Stimulated activated naive CD8-positive, alpha-beta T cell treated with anti-CD3 and anti-CD28 coated beads, Interleukin-15, Interleukin-2, amounts not matched to agents 100 U/mL and 50 U/mL, for 24 hours (primary cell): ENCODE measurements around the gene TADA2B.

Experiments used
- ATAC-seq: fragments of 150-1000 bp; cut with Tn5 transposase; one replicate; pipeline ENCODE4 v1.10.0; 2021
- DNase-seq: peaks from one replicate; pipeline ENCODE4 v3.0.0; 2021

The TADA2B gene

GRCh38 chr4:7018281-7018680 is 24.9 kb upstream of the TADA2B start:
- DNase-seq = no peak
- no peak for ATAC-seq

DNA sequence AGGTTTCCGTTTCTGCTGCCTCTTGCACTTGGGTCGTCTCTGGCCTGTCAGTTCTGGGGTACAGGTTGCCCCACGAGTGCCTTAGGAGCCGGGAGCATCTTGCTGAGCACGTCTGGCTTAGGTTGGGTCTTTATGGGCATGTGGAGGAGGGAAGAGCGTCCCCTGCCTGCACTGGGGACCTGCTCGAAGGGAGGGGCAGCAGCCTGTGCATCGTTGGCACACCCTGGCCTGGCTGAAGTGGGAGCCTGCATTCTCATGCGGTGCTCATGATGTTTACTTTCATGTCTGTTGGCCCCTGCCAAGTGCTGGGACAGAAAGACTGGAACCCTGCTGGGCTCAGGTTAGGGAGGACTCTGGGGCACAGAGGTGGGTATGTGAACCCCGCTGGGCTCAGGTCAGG is 23.8 kb upstream of the TADA2B start:
- no peak for ATAC-seq

GRCh38 chr4:7020290-7020689 is 22.9 kb upstream of the TADA2B start:
- no peak for DNase-seq
- ATAC-seq = no peak

More for the DNA sequence above, 23.8 kb upstream of the TADA2B start:
- DNase-seq = no peak

DNA sequence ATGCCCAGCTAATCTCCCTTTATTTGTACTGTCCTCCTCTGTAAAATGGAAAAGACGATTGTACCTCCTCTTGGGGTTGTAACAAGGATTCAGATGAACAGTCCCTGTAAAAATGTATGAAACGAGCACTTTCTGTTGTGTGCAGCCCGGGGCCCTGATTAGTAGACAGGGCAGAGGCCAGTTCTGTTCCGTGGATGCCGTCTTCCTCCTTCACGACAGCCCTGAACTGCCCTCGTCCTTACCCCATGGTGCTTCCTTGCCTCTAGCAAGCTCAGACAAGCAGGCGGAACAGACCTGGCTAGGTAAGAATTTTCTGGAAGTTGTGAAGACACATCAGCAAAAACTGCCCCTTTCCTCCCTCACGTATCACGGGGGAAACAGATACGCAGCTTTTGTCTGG is 22.3 kb upstream of the TADA2B start:
- DNase-seq (no peak), ATAC-seq (no peak)

GRCh38 chr4:7021355-7021754 is 21.8 kb upstream of the TADA2B start:
- DNase-seq = no peak

GRCh38 chr4:7021930-7022664 is 21.1 kb upstream of the TADA2B start:
- DNase-seq = no peak

More at GRCh38 chr4:7021355-7021754, 21.8 kb upstream of the TADA2B start:
- ATAC-seq = no peak

DNA sequence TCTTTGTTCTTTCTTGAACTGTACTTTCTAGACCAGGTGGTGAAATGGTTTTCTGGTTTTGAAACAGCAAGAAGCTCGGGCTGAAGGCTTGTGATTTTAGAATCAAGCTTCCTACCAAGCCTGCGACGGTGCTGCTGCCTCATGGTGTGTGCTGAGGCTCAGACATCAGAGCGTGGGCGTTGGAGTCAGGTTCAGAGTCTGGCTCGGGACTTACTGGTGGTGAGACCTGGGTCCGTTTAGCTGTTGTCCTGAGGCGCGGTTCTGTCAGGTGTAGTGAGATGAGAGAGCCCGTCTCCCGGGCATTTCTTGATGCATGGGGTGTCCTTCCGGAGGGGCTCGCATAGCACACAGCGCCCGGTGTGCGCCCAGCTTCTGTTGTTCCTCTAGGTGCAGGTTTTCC is 19.7 kb upstream of the TADA2B start:
- DNase-seq (no peak), ATAC-seq (no peak)

More at GRCh38 chr4:7021930-7022664, 21.1 kb upstream of the TADA2B start:
- no peak for ATAC-seq

GRCh38 chr4:7023901-7024300 is 19.3 kb upstream of the TADA2B start:
- DNase-seq = no peak
- no peak for ATAC-seq

- ATAC-seq (no peak), DNase-seq (no peak)
Observed at GRCh38 chr4:7024336-7024890, 18.8 kb upstream of the TADA2B start.

GRCh38 chr4:7025040-7025602 is 18.1 kb upstream of the TADA2B start:
- ATAC-seq (no peak), DNase-seq (no peak)

- DNase-seq (no peak), ATAC-seq (no peak)
Observed at GRCh38 chr4:7026107-7026506, 17.1 kb upstream of the TADA2B start.

GRCh38 chr4:7027284-7027683 is 15.9 kb upstream of the TADA2B start:
- ATAC-seq = no peak

GRCh38 chr4:7027913-7028312 is 15.3 kb upstream of the TADA2B start:
- no peak for DNase-seq
- ATAC-seq = no peak

More at GRCh38 chr4:7027284-7027683, 15.9 kb upstream of the TADA2B start:
- no peak for DNase-seq

- ATAC-seq (no peak), DNase-seq (no peak)
Observed at GRCh38 chr4:7029212-7029611, 14.0 kb upstream of the TADA2B start.

DNA sequence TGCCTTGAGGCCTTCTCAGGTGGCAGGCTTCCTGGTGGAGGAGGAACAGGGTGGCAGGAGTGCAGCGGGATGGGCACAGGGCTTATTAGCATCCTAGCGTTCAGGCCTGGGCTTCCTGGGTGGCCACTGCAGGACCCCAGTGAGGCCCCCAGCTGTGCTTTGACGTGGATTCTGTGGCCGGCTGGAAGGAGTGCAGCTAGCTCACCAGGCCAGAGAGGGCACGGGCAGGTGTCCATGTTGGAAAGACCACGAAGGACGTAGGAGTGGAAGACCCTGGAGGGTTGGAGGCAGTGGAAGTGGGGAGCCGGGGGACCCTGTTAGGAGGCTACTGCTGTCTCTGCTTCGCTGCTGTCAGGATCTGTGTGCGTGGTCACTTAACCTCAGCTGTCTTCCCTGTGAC is 13.3 kb upstream of the TADA2B start:
- ATAC-seq (no peak), DNase-seq (no peak)

- ATAC-seq (no peak), DNase-seq (no peak)
Observed at GRCh38 chr4:7030856-7031255, 12.3 kb upstream of the TADA2B start.

DNA sequence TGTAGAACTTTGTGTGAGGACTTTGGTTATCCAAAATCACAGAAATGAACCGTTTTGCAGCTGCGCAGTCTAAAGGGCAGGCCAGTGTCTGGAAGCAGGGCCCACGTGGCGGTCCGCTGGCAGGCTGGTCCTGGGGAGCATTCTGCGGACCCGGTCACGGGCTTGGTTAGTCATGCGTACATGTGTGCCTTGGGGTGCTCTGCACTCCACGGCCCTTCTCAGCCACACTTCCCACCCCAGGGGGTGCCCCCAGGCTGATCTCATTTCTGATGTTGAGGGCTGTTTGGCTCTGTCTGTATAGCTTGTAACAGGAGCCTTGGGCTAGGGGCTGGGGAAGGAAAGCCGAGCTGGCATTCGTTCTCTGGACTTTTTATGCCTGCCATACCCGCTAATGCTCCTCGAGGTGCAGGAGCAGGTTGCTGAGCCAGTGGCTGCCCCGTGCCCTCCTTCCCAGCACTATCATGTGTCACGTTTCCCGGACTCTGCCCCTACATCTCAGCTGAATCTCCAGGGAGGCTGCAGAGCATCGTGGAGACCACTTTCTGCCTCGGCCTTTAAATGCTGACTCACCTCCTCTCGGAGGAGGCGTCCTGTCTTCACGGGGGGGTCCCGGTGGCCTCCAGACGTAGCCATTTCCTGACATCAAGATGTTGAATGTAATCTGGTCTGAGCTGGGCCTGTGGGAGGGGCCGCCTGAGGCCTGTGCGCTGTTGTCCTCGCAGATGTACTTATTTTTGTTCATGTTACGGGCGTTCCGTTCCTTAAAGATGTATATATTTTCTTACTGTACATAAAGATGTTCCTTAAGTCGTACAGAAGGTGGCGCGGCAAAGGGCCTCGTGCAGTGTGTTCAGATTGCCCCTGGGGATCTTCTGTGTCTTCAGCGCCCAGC is 11.4 kb upstream of the TADA2B start:
- no peak for ATAC-seq
- no peak for DNase-seq

DNA sequence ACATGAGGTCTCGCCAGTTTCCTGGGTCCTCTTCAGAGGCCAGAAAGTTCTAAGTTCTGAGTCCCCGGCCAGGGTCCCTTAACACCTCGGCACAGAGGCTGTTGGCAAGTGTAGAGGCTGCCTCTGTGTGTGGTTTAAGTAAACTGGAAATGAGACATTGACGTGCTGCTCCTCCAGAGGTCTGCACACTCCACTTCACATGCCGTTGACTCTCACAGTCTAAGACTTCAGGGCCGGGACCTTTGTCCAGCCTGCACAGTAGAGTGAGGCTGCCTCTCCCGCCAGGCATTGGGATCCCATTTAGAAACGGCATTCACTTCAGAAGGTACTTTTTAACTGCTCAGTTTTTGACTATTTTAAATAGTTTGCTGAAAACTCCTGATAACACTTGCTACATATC is 10.6 kb upstream of the TADA2B start:
- ATAC-seq = no peak

GRCh38 chr4:7034262-7035081 is 8.7 kb upstream of the TADA2B start:
- ATAC-seq (no peak), DNase-seq (no peak)

More for the DNA sequence above, 10.6 kb upstream of the TADA2B start:
- DNase-seq = no peak

- ATAC-seq (no peak), DNase-seq (no peak)
Observed at GRCh38 chr4:7037425-7037824, 5.7 kb upstream of the TADA2B start.

DNA sequence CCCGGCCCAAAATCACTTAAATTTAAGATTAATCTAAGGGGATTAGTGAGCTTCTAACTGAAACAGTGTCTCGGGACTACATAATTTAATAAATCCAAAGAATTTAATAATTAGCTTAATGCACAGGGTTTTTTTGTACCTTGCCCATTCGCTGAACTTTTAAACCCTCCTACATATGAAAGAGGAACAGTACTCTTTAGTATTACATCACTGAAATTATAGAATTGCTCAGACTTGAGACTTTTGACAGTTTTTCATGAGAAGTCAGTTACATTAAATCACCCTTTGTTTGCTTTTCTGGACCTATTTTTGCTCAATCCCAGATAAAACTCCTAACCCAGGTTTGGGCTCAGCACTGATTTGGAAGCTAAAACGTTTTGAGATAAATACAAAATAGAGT is 2.4 kb upstream of the TADA2B start:
- DNase-seq (no peak), ATAC-seq (no peak)

GRCh38 chr4:7041246-7041645 is 1.9 kb upstream of the TADA2B start:
- DNase-seq (no peak), ATAC-seq (no peak)
